Peyer's patch (tissue), 4 donors: ENCODE results near the gene PCDHGC4. TPM values are rescaled to one million over a fixed set of nuclear protein-coding genes. Genes with fewer than 3 reads are reported as not detected.

Experiments
- total RNA-seq, 4 donors: library from RNA; depleted of rRNA; stranded (reverse); fragments of >200 nt; gene quantifications; one replicate each; pipeline ENCODE4 v1.1.0, GENCODE V29; 2016

Gene PCDHGC4
- total RNA-seq, 4 donors from 2014 or later: 1.7 to 11.3 (median 5.3) TPM

Other genes starting within 250 kb of the PCDHGC4 start
- under 1 TPM in 2 of 4 donors, not detected in 2; 0.27 to 0.35 TPM for gene PCDHB15, start 239.6 kb upstream of the PCDHGC4 start, total RNA-seq
- gene SLC25A2, start 181.0 kb upstream of the PCDHGC4 start, total RNA-seq: 1 to 10 TPM; 1.1 to 4.1 (median 2.9) TPM
- gene TAF7, start 164.2 kb upstream of the PCDHGC4 start, total RNA-seq: 10 to 100 TPM; 42.2 to 80.0 (median 47.5) TPM
- gene PCDHGA1, start 154.5 kb upstream of the PCDHGC4 start, total RNA-seq: 1 to 10 TPM in 1 of 4 donors, not detected in 3; 1.7 TPM
- gene PCDHGA2, start 146.3 kb upstream of the PCDHGC4 start, total RNA-seq: 1 to 10 TPM in 2 of 4 donors, under 1 TPM in 1, not detected in 1; 0.57 to 1.7 (median 1.1) TPM
- gene PCDHGA3, start 141.2 kb upstream of the PCDHGC4 start, total RNA-seq: 1 to 10 TPM in 1 of 4 donors, under 1 TPM in 2, not detected in 1; 0.40 to 1.7 (median 0.76) TPM
- under 1 TPM in 3 of 4 donors, not detected in 1; 0.27 to 0.53 (median 0.47) TPM for gene PCDHGB1, start 134.9 kb upstream of the PCDHGC4 start, total RNA-seq
- 1 to 10 TPM in 2 of 4 donors, under 1 TPM in 2; 0.27 to 3.3 (median 0.81) TPM for gene PCDHGA4, start 130.0 kb upstream of the PCDHGC4 start, total RNA-seq
- gene PCDHGB2, start 125.0 kb upstream of the PCDHGC4 start, total RNA-seq: 1 to 10 TPM; 1.2 to 5.8 (median 1.6) TPM
- gene PCDHGA5, start 120.9 kb upstream of the PCDHGC4 start, total RNA-seq: 10 to 100 TPM in 1 of 4 donors, 1 to 10 TPM in 2, under 1 TPM in 1; 0.94 to 10.7 (median 1.7) TPM
- gene PCDHGB3, start 114.8 kb upstream of the PCDHGC4 start, total RNA-seq: 1 to 10 TPM; 1.6 to 5.0 (median 2.0) TPM
- gene PCDHGA6, start 111.1 kb upstream of the PCDHGC4 start, total RNA-seq: 1 to 10 TPM in 2 of 4 donors, under 1 TPM in 2; 0.70 to 4.1 (median 1.0) TPM
- 1 to 10 TPM in 2 of 4 donors, under 1 TPM in 2; 0.35 to 2.5 (median 0.95) TPM for gene PCDHGA7, start 102.3 kb upstream of the PCDHGC4 start, total RNA-seq
- 1 to 10 TPM; 1.1 to 3.3 (median 1.9) TPM for gene PCDHGB4, start 97.3 kb upstream of the PCDHGC4 start, total RNA-seq
- 1 to 10 TPM in 2 of 4 donors, under 1 TPM in 2; 0.35 to 2.5 (median 1.1) TPM for gene PCDHGA8, start 92.4 kb upstream of the PCDHGC4 start, total RNA-seq
- 1 to 10 TPM; 2.3 to 9.1 (median 2.9) TPM for gene PCDHGB5, start 87.1 kb upstream of the PCDHGC4 start, total RNA-seq
- 10 to 100 TPM in 1 of 4 donors, 1 to 10 TPM in 3; 1.9 to 17.3 (median 4.0) TPM for gene PCDHGA9, start 82.3 kb upstream of the PCDHGC4 start, total RNA-seq
- gene PCDHGB6, start 77.0 kb upstream of the PCDHGC4 start, total RNA-seq: 1 to 10 TPM; 1.1 to 7.4 (median 3.3) TPM
- gene PCDHGA10, start 72.0 kb upstream of the PCDHGC4 start, total RNA-seq: 1 to 10 TPM; 3.2 to 7.7 (median 4.2) TPM
- gene PCDHGB7, start 67.4 kb upstream of the PCDHGC4 start, total RNA-seq: 1 to 10 TPM; 4.0 to 5.8 (median 4.3) TPM
- gene PCDHGA11, start 64.0 kb upstream of the PCDHGC4 start, total RNA-seq: 1 to 10 TPM; 1.1 to 5.0 (median 2.4) TPM
- 10 to 100 TPM in 1 of 4 donors, 1 to 10 TPM in 3; 1.4 to 12.4 (median 4.7) TPM for gene PCDHGA12, start 54.5 kb upstream of the PCDHGC4 start, total RNA-seq
- 10 to 100 TPM; 10.2 to 29.7 (median 16.7) TPM for gene PCDHGC3, start 9.1 kb upstream of the PCDHGC4 start, total RNA-seq
- 1 to 10 TPM in 1 of 4 donors, under 1 TPM in 2, not detected in 1; 0.67 to 1.4 (median 0.95) TPM for gene PCDHGC5, start 4.1 kb downstream of the PCDHGC4 start, total RNA-seq
- 100 to 1,000 TPM in 2 of 4 donors, 10 to 100 TPM in 2; 98.2 to 115 (median 102) TPM for gene DIAPH1, start 134.0 kb downstream of the PCDHGC4 start, total RNA-seq
- gene HDAC3, start 151.8 kb downstream of the PCDHGC4 start, total RNA-seq: 10 to 100 TPM; 31.2 to 55.6 (median 47.9) TPM
- 10 to 100 TPM in 3 of 4 donors, 1 to 10 TPM in 1; 8.0 to 13.2 (median 10.6) TPM for gene RELL2, start 152.0 kb downstream of the PCDHGC4 start, total RNA-seq
- 100 to 1,000 TPM in 1 of 4 donors, 10 to 100 TPM in 3; 19.8 to 116 (median 45.7) TPM for gene FCHSD1, start 166.4 kb downstream of the PCDHGC4 start, total RNA-seq
- 10 to 100 TPM in 2 of 4 donors, 1 to 10 TPM in 2; 1.1 to 13.2 (median 9.7) TPM for gene ARAP3, start 197.2 kb downstream of the PCDHGC4 start, total RNA-seq